CD14-positive monocyte (primary cell): ENCODE data around the gene ZPR1. TPM values are rescaled to one million over a fixed set of nuclear protein-coding genes. Genes with fewer than 3 reads are reported as not detected.

Experiments used
- DNase-seq, 3 donors: peaks; one replicate each; pipeline ENCODE4 v3.0.0-alpha.2; 2011 to 2022
- H2AFZ ChIP-seq: 2 replicates; pipeline ENCODE4 v1.6.0; 2012; ENCODE audit warnings: mild to moderate bottlenecking, low read depth, low read length, inconsistent platforms; ENCODE audit not compliant: insufficient read depth, poor library complexity, severe bottlenecking
- H3K27ac ChIP-seq, 2 donors: 1 replicate in 1 of 2; 2 replicates in 1 of 2; pipeline ENCODE4 v1.5.1; 2012 to 2013; ENCODE audit warnings: low read length in 2 of 2, control low read depth in 1 of 2, inconsistent platforms in 1 of 2, low read depth in 1 of 2, mild to moderate bottlenecking in 1 of 2
- H3K27me3 ChIP-seq, 2 donors: one replicate each; pipeline versions ENCODE4 v1.6.0 to v1.6.1; 2011 to 2013; ENCODE audit warnings: low read length in 2 of 2; ENCODE audit not compliant: control insufficient read depth in 2 of 2, insufficient read depth in 2 of 2
- H3K36me3 ChIP-seq, 2 donors: replicated peaks in 1 of 2; 1 replicate in 1 of 2; 2 replicates in 1 of 2; pipeline versions ENCODE4 v1.5.1 to v1.6.1; 2012 to 2013; ENCODE audit warnings: low read length in 2 of 2, control low read depth in 1 of 2, inconsistent platforms in 1 of 2, mild to moderate bottlenecking in 1 of 2; ENCODE audit not compliant: insufficient read depth in 2 of 2, control insufficient read depth in 1 of 2
- H3K4me1 ChIP-seq, 2 donors: 1 replicate in 1 of 2; 2 replicates in 1 of 2; pipeline versions ENCODE4 v1.5.1 to v1.6.1; 2012 to 2013; ENCODE audit warnings: low read length in 2 of 2, control low read depth in 1 of 2, inconsistent platforms in 1 of 2, mild to moderate bottlenecking in 1 of 2, moderate library complexity in 1 of 2; ENCODE audit not compliant: insufficient read depth in 2 of 2, control insufficient read depth in 1 of 2
- H3K4me2 ChIP-seq: replicated peaks from 2 replicates; pipeline ENCODE3; 2012; ENCODE audit warnings: low read length, moderate library complexity, mild to moderate bottlenecking; ENCODE audit not compliant: poor library complexity, severe bottlenecking; ENCODE audit errors: extremely low read depth
- H3K4me3 ChIP-seq, 3 experiments: fragments of 200-600 bp in 1 of 3; sonication (generic) in 1 of 3; replicated peaks in 1 of 3; 1 replicate in 2 of 3; 2 replicates in 1 of 3; pipeline ENCODE4 v1.5.1; 2011 to 2013; ENCODE audit warnings: low read length in 3 of 3, mild to moderate bottlenecking in 3 of 3, control low read depth in 2 of 3, low read depth in 2 of 3, inconsistent platforms in 1 of 3, moderate library complexity in 1 of 3
- H3K79me2 ChIP-seq: 2 replicates; pipeline ENCODE4 v1.6.0; 2012; ENCODE audit warnings: mild to moderate bottlenecking, control low read depth, inconsistent platforms, low read length, moderate library complexity; ENCODE audit not compliant: insufficient read depth
- H3K9ac ChIP-seq: 2 replicates; pipeline ENCODE4 v1.6.0; 2017; ENCODE audit warnings: low read length, mild to moderate bottlenecking; ENCODE audit not compliant: insufficient read depth, poor library complexity, severe bottlenecking
- H3K9me3 ChIP-seq, 2 donors: replicated peaks in 1 of 2; 1 replicate in 1 of 2; 2 replicates in 1 of 2; pipeline versions ENCODE4 v1.5.1 to v1.6.1; 2012 to 2013; ENCODE audit warnings: low read length in 2 of 2, control low read depth in 1 of 2; ENCODE audit not compliant: control insufficient read depth in 1 of 2, insufficient read depth in 1 of 2
- H4K20me1 ChIP-seq: 2 replicates; pipeline ENCODE4 v1.6.0; 2012; ENCODE audit warnings: mild to moderate bottlenecking, low read length, control low read depth, moderate library complexity; ENCODE audit not compliant: insufficient read depth
- H3K27ac Mint-ChIP-seq, 7 donors: one replicate each; pipeline ENCODE4 v1.8.0; 2020; ENCODE audit warnings: mild to moderate bottlenecking in 7 of 7, mixed read lengths in 7 of 7, moderate library complexity in 6 of 7, inconsistent platforms in 2 of 7
- H3K27me3 Mint-ChIP-seq, 3 donors: one replicate each; pipeline ENCODE4 v1.8.0; 2021 to 2022; ENCODE audit warnings: low read depth in 3 of 3, mild to moderate bottlenecking in 3 of 3, mixed read lengths in 3 of 3, moderate library complexity in 3 of 3, inconsistent platforms in 1 of 3
- H3K36me3 Mint-ChIP-seq, 2 donors: one replicate each; pipeline ENCODE4 v1.8.0; 2020; ENCODE audit warnings: mixed read lengths in 2 of 2, inconsistent platforms in 1 of 2, mild to moderate bottlenecking in 1 of 2
- H3K4me1 Mint-ChIP-seq: one replicate; pipeline ENCODE4 v1.8.0; 2020; ENCODE audit warnings: mild to moderate bottlenecking, mixed read lengths
- H3K4me3 Mint-ChIP-seq, 2 donors: one replicate each; pipeline ENCODE4 v1.8.0; 2020; ENCODE audit warnings: mild to moderate bottlenecking in 2 of 2, mixed read lengths in 2 of 2, moderate library complexity in 1 of 2
- H3K9me3 Mint-ChIP-seq, 7 donors: one replicate each; pipeline ENCODE4 v1.8.0; 2020 to 2022; ENCODE audit warnings: mixed read lengths in 7 of 7, mild to moderate bottlenecking in 6 of 7, moderate library complexity in 6 of 7, inconsistent platforms in 2 of 7
- CTCF ChIP-seq: fragments of 200-600 bp; IDR thresholded peaks from one replicate; pipeline ENCODE4 v1.8.0; 2022; ENCODE audit warnings: antibody characterized with exemption, mild to moderate bottlenecking
- WGBS: methylation state at CpG from one replicate; pipeline ENCODE4 v1.1.5; 2013; ENCODE audit warnings: missing lambda C conversion rate; ENCODE audit not compliant: insufficient coverage; 5-methylcytosine and 5-hydroxymethylcytosine counted together
- intact Hi-C, 2 donors: fragments of 100-400 bp; cut with micrococcal nuclease; formaldehyde crosslinking; loops; one replicate each; pipeline versions ENCODE4 v1.15.0 to v1.15.1; 2023
- polyA plus RNA-seq, 3 donors: library from polyadenylated mRNA; depleted of rRNA in 1 of 3; unstranded in 2 of 3; stranded (reverse) in 1 of 3; fragments of 300-500 nt in 2 of 3; fragments of >200 nt in 1 of 3; fragmentation: Illumina TruSeq in 2 of 3; gene quantifications; 1 replicate in 2 of 3; 2 replicates in 1 of 3; pipeline ENCODE4 v1.2.3, GENCODE V29; 2012 to 2021

The ZPR1 gene
- polyA plus RNA-seq, 3 donors = 24.4 to 35.5 (median 35.2) TPM

- Histone ChIP-seq H3K79me2 (no peaks in the 10 kb centered on the region), H3K36me3 (no peaks in the 10 kb centered on the region), H2AFZ (no peak overlapping the region), H4K20me1 (no peaks in the 10 kb centered on the region), H3K9ac (no peak overlapping the region), H3K27me3 (no peaks in the 10 kb centered on the region), H3K9me3 (no peaks in the 10 kb centered on the region), H3K4me1 (no peaks in the 10 kb centered on the region), H3K4me2 (no peak overlapping the region), H3K27ac (no peak overlapping the region), H3K4me3 (no peak overlapping the region)
- Mint-ChIP-seq H3K36me3 (no peaks in the 10 kb centered on the region), H3K27me3 (peaks cover 2 to 8% (median 3%) of the 10 kb centered on the region in 3 donors), H3K9me3 (peaks cover 0 to 4% (median 0%) of the 10 kb centered on the region in 7 donors), H3K4me1 (peaks cover 13% of the 10 kb centered on the region), H3K27ac (no peak overlapping the region), H3K4me3 (no peak overlapping the region)
- intact Hi-C loops = no loop called here
- DNase-seq = no peak
- no peak for TF ChIP-seq CTCF
- no CpG with 5 or more reads among the region's 4 CpGs for whole genome bisulfite sequencing
These were observed 24.3 kb upstream of the ZPR1 start for GRCh38 chr11:116812109-116812508.

- Histone ChIP-seq H3K4me2 (no peak overlapping the region), H3K4me1 (no peaks in the 10 kb centered on the region), H3K79me2 (no peaks in the 10 kb centered on the region), H3K9me3 (no peaks in the 10 kb centered on the region), H4K20me1 (no peaks in the 10 kb centered on the region), H3K36me3 (no peaks in the 10 kb centered on the region), H3K27ac (no peak overlapping the region), H2AFZ (no peak overlapping the region), H3K4me3 (no peak overlapping the region), H3K27me3 (no peaks in the 10 kb centered on the region), H3K9ac (no peak overlapping the region)
- no peaks in the 10 kb centered on the region for H3K36me3 Mint-ChIP-seq
- no peak for DNase-seq
- peaks cover 2 to 8% (median 3%) of the 10 kb centered on the region in 3 donors for H3K27me3 Mint-ChIP-seq
- H3K4me1 Mint-ChIP-seq = peaks cover 13% of the 10 kb centered on the region
- peaks cover 0 to 4% (median 0%) of the 10 kb centered on the region in 7 donors for H3K9me3 Mint-ChIP-seq
- no CpG with 5 or more reads among the region's 3 CpGs for WGBS
- intact Hi-C loops = no loop called here
- no peak for TF ChIP-seq CTCF
- no peak overlapping the region for H3K4me3 Mint-ChIP-seq
- no peak overlapping the region for H3K27ac Mint-ChIP-seq
These were observed 23.4 kb upstream of the ZPR1 start for GRCh38 chr11:116811194-116811593.
